Mucosa of rectum (tissue), 2 donors: Measurements from ENCODE around the gene FHIT.
"Not testable (repeated sequence)": the region's sequence is repeated elsewhere in the genome, so short reads cannot be mapped to it uniquely, and the experiment has no call there.

ENCODE experiments used
- H3K27ac ChIP-seq, 2 donors: one replicate each; pipeline ENCODE4 v1.7.0; 2013; ENCODE audit warnings: inconsistent platforms in 2 of 2, low read depth in 2 of 2, low read length in 2 of 2
- H3K27me3 ChIP-seq, 2 donors: one replicate each; pipeline ENCODE4 v1.7.0; 2013; ENCODE audit warnings: low read length in 2 of 2; ENCODE audit not compliant: control insufficient read depth in 2 of 2, insufficient read depth in 2 of 2
- H3K36me3 ChIP-seq, 2 donors: one replicate each; pipeline ENCODE4 v1.7.0; 2013; ENCODE audit warnings: low read length in 2 of 2; ENCODE audit not compliant: control insufficient read depth in 2 of 2, insufficient read depth in 2 of 2
- H3K4me1 ChIP-seq, 2 donors: one replicate each; pipeline ENCODE4 v1.7.0; 2013; ENCODE audit warnings: low read length in 2 of 2, mild to moderate bottlenecking in 1 of 2; ENCODE audit not compliant: control insufficient read depth in 2 of 2, insufficient read depth in 2 of 2
- H3K4me3 ChIP-seq, 2 donors: one replicate each; pipeline ENCODE4 v1.7.0; 2013; ENCODE audit warnings: low read length in 2 of 2
- H3K9ac ChIP-seq, 2 donors: one replicate each; pipeline ENCODE4 v1.7.0; 2013; ENCODE audit warnings: low read length in 2 of 2, low read depth in 1 of 2, mild to moderate bottlenecking in 1 of 2
- H3K9me3 ChIP-seq, 2 donors: one replicate each; pipeline ENCODE4 v1.7.0; 2013; ENCODE audit warnings: low read length in 2 of 2; ENCODE audit not compliant: control insufficient read depth in 2 of 2
- donor health status: healthy.
- donor health status: Normal muscosa, but diverticular disease.

The FHIT gene

DNA sequence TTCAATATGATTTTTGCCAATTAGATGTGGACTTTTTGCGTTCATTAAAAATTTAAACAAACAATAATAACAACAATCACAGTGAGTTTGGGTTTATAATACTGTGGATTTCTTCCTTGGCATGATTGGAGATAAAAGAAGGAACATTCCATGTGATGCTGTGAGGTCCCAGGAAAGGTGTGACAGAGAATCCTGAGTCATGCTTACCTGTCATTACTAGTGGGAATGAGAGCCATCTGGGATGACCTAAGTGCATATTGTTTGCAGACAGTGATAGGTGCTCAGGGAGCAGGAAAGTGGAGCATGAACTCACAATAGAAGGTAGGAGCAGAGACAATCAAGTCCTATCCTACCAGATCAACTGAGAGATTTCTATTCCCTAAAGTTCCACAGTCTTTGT lies 1434.9 kb downstream of the FHIT start:
- Histone ChIP-seq H3K27ac (no peak overlapping the region), H3K27me3 (no peaks in the 10 kb centered on the region), H3K9ac (no peak overlapping the region), H3K9me3 (no peaks in the 10 kb centered on the region), H3K36me3 (no peaks in the 10 kb centered on the region), H3K4me3 (no peak overlapping the region), H3K4me1 (peaks cover 3 to 8% of the 10 kb centered on the region in 2 donors)

DNA sequence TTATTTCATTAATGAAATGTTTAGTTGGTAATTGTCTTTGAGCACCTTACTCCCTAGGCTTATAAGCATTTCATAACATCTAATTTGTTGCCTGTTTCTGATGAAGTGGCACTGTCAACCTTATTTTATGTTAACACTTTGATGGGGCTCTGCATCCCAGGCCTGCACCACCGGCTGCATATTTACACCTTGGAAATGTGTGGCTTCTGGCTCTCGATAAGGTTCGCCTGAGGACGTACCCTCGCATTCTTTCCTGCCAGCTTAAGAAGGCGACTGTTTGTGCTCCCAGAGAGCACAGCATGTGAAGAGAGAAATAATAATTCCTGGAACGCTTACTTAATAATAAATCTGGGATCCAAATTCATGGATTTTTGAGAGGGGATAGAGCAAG lies 1438.1 kb downstream of the FHIT start:
- H3K4me3 ChIP-seq, result no peak overlapping the region
- peaks cover 0 to 2% of the 10 kb centered on the region in 2 donors for H3K4me1 ChIP-seq

DNA sequence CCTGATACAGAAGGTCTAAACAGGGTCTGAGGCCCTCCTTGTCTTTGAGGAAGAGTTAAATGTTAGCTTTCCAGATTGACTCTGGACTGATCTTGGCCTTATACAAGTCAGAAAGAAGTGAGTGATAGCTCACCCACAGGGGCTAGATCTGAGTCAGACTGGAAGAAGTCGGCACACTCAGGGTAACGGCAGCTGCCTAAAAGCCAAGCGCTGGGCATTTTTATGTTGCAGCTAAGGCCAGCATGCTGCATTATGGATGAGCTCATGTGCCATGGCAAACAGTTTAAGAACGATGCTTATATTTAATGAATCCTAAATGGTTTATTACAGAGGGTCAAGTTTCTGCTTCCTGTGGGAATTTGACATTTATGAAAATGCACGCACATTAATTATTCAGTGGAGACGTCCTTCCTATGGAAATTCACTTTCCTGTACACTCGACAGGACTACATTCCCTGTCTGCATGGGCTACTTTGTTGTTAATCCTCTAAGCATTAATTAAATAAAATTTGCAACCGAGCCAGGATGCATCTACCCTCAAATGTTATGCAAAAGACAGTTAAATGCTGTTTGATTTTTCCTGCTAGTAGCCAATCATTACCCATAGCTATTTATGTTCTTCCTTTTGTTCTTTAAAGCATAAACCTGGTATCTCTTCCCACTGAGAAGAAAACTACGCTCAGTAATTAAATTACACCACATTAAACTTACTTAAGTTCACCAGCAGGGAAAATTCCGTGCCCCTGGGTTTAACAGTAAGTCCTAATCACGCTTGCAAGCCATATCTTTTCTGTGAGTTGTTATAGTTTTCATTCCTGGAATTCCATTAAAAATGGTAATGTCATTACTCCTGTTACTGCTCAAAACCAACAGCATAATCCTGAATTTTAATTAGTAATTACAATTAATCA lies 1438.8 kb downstream of the FHIT start:
- H3K9me3 ChIP-seq, result no peaks in the 10 kb centered on the region
- H3K27me3 ChIP-seq, result no peaks in the 10 kb centered on the region
- no peak overlapping the region for H3K4me3 ChIP-seq
- no peaks in the 10 kb centered on the region for H3K4me1 ChIP-seq
- H3K36me3 ChIP-seq, result no peaks in the 10 kb centered on the region
- H3K9ac ChIP-seq, result no peak overlapping the region
- no peak overlapping the region for H3K27ac ChIP-seq

More for the DNA sequence above, 1438.1 kb downstream of the FHIT start:
- H3K9ac ChIP-seq, result no peak overlapping the region
- no peak overlapping the region for H3K27ac ChIP-seq
- H3K9me3 ChIP-seq, result no peaks in the 10 kb centered on the region
- no peaks in the 10 kb centered on the region for H3K27me3 ChIP-seq
- no peaks in the 10 kb centered on the region for H3K36me3 ChIP-seq

DNA sequence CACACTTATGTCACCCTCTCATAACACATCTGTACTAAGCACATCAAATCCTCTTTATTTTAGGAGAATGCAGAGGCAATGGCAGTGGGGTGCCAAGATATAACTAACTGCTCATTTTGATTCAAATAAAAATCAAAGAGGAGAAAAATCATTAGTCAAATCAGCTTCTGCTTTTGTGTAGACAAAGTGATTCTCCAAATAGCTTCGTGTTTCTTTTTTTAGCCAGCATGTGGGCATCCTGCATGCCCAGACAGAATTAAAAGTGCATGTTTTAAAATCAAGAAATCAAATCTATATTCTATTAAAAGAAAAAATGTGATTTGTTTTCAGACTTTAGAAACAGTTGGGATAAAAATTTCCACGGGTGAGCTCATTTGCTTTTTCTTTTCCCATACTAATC lies 1440.1 kb downstream of the FHIT start:
- Histone ChIP-seq H3K27ac (no peak overlapping the region), H3K27me3 (no peaks in the 10 kb centered on the region), H3K36me3 (no peaks in the 10 kb centered on the region), H3K9me3 (no peaks in the 10 kb centered on the region), H3K9ac (no peak overlapping the region), H3K4me1 (no peaks in the 10 kb centered on the region), H3K4me3 (no peak overlapping the region)

DNA sequence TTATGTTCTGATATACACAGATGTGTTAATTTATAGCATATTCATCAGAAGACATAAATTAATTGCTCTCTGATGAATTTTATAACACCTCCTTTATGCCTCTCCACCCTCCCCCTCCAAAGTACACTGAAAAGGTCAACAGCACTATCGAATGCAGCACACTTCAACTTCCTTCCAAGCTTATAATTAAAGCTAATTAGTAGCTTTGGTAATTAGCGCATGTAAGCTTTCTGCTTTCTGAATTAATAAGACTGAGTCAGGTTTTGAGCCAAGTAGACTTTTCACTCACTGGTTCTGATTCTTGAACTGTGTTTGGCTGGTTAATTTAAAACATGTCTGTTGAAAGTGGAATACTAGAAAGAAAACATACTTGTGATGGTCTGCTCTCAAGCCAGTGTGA lies 1440.6 kb downstream of the FHIT start:
- H3K9ac ChIP-seq, result no peak overlapping the region
- no peaks in the 10 kb centered on the region for H3K9me3 ChIP-seq
- H3K4me1 ChIP-seq, result no peaks in the 10 kb centered on the region
- no peaks in the 10 kb centered on the region for H3K27me3 ChIP-seq
- H3K36me3 ChIP-seq, result no peaks in the 10 kb centered on the region
- H3K27ac ChIP-seq, result no peak overlapping the region
- no peak overlapping the region for H3K4me3 ChIP-seq

DNA sequence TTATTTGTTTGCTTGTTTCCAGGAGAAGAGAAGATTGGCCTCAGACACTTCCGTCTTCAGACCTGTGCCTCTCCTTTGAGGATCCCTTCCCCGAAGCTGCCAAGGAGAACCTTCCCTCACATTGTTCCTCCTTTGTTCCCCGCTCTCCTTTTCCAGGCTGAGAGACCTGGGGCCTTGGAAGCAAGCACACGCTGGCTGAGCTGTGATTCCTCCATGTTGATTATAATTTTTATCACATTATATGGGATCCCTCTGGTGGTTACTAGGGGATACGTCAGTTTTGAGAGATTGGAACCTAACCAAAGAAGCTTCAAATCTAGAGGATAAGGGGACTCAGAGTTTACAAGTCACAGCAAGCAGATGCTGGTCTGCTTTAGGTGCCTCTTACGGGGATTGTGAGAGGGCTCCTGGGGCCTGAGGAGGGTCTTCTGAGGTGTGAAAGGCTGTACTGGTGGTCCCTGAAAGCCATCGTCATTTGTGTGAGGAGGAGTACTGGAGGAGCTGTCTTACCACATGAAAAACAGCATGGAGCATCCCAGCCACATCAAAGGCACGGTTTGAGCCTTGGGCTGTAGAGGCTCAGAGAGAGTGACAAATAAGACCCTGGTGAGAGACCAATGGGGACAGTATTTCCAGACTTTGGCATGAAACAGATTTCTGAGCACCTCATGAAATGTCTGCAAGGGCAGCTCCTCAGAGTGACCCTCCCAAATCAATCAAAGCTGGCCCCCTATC lies 1441.4 kb downstream of the FHIT start:
- no peak overlapping the region for H3K27ac ChIP-seq
- H3K4me1 ChIP-seq, result no peaks in the 10 kb centered on the region
- H3K4me3 ChIP-seq, result no peak overlapping the region
- H3K36me3 ChIP-seq, result no peaks in the 10 kb centered on the region
- no peak overlapping the region for H3K9ac ChIP-seq
- no peaks in the 10 kb centered on the region for H3K9me3 ChIP-seq
- H3K27me3 ChIP-seq, result no peaks in the 10 kb centered on the region

DNA sequence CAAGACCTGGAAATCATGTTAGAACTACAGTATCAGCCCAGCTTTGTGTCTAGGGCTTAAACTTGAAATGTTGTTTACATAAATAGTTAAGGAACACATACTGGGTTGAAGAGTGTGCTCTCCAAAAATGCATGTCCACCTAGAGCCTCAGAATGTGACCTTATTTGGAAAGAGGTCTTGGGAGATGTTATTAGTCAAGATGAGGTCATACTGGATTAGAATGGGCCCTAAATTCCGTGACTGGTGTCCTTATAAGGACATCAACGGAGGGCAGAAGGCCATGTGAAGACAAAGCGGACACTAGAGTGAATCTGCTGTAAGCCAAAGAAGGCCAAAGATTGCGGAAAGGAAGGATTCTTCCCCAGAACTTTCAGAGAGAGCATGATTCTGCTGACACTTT lies 1442.2 kb downstream of the FHIT start:
- H3K27ac ChIP-seq, result no peak overlapping the region
- H3K4me1 ChIP-seq, result no peaks in the 10 kb centered on the region
- no peak overlapping the region for H3K9ac ChIP-seq
- no peaks in the 10 kb centered on the region for H3K36me3 ChIP-seq
- H3K27me3 ChIP-seq, result no peaks in the 10 kb centered on the region
- no peak overlapping the region for H3K4me3 ChIP-seq
- H3K9me3 ChIP-seq, result no peaks in the 10 kb centered on the region

DNA sequence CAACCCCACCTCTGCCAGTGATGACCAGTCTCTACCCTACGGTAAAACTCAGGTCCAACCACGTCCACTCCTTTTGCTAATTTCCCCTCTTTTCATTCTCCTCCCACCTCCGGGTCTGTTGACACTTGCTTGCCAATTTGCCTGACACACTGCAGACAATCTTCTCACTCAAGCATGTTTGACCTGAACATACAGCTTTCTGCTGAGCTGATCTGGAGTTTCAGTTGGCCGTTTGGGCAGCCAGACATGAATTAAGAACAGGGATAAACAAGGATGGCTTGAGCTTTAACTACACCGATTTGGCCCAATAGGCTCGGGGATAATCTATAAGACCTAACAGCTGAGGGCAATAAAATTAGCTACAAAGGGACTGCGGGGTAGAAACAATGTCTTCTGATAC lies 1442.8 kb downstream of the FHIT start:
- no peaks in the 10 kb centered on the region for H3K4me1 ChIP-seq
- H3K27ac ChIP-seq, result no peak overlapping the region
- H3K4me3 ChIP-seq, result no peak overlapping the region
- no peaks in the 10 kb centered on the region for H3K36me3 ChIP-seq
- no peak overlapping the region for H3K9ac ChIP-seq
- H3K27me3 ChIP-seq, result no peaks in the 10 kb centered on the region
- no peaks in the 10 kb centered on the region for H3K9me3 ChIP-seq

DNA sequence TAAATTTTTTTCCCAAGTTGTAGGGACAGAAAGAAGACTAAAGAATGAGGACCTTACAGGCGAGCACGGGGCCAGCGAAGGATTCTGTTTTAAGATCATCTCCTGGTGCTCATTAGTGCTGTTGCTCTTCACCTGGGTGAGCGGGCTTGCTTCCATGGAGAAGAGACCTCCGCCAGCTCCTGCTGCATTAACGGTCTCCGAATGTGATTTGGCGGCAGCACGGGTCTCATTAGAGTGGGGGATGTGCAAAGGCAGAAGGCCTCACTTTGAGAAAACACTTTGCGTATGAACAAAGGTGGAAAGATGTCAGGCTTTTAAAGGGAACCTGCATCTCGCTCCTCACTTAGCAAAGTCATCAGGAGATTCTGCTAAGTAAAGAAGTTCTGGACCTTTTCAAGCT lies 1448.0 kb downstream of the FHIT start:
- Histone ChIP-seq H3K9ac (no peak overlapping the region), H3K27ac (no peak overlapping the region), H3K27me3 (no peaks in the 10 kb centered on the region), H3K36me3 (no peaks in the 10 kb centered on the region), H3K4me1 (no peaks in the 10 kb centered on the region), H3K9me3 (no peaks in the 10 kb centered on the region), H3K4me3 (no peak overlapping the region)

DNA sequence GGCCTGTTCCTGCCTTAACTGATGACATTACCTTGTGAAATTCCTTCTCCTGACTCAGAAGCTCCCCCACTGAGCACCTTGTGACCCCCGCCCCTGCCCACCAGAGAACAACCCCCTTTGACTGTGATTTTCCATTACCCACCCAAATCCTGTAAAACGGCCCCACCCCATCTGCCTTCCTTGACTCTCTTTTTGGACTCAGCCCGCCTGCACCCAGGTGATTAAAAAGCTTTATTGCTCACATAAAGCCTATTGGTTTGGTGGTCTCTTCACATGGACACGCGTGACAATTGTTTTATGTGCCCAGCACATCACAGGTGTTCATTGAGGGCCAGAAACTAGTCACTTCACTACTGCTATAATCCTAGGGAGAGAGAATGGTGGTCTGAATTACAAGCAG lies 1448.8 kb downstream of the FHIT start:
- not testable (repeated sequence) for H3K9me3 ChIP-seq, H3K36me3 ChIP-seq, H3K27ac ChIP-seq, H3K27me3 ChIP-seq, H3K9ac ChIP-seq, H3K4me3 ChIP-seq, H3K4me1 ChIP-seq
